Esophagus squamous epithelium (tissue), 5 donors: ENCODE measurements around the gene FAM241B. TPM values are rescaled to one million over a fixed set of nuclear protein-coding genes. Genes with fewer than 3 reads are reported as not detected.

Experiments used
- DNase-seq: peaks from one replicate; lab custom pipeline; 2025; lab: John Stamatoyannopoulos, UW
- H3K27ac ChIP-seq, 4 donors: fragments of 200-600 bp; sonication (generic); one replicate each; pipeline ENCODE4 v1.5.1; 2016 to 2019; ENCODE audit warnings: mild to moderate bottlenecking in 1 of 4
- H3K27me3 ChIP-seq, 4 donors: fragments of 200-600 bp; sonication (generic); 1 replicate in 3 of 4; 2 replicates in 1 of 4; pipeline versions ENCODE4 v1.5.1 to v1.6.0; 2017 to 2021; ENCODE audit warnings: antibody characterized with exemption in 1 of 4
- H3K36me3 ChIP-seq, 3 donors: fragments of 200-600 bp; sonication (generic); one replicate each; pipeline ENCODE4 v1.5.1; 2016 to 2019
- H3K4me1 ChIP-seq, 3 donors: fragments of 200-600 bp; sonication (generic); one replicate each; pipeline ENCODE4 v1.5.1; 2017 to 2019
- H3K4me3 ChIP-seq, 4 donors: fragments of 200-600 bp; sonication (generic); 1 replicate in 3 of 4; 2 replicates in 1 of 4; pipeline ENCODE4 v1.5.1; 2016 to 2019; ENCODE audit warnings: mild to moderate bottlenecking in 2 of 4, moderate library complexity in 1 of 4
- H3K9me3 ChIP-seq, 3 donors: fragments of 200-600 bp; sonication (generic); one replicate each; pipeline ENCODE4 v1.5.1; 2016 to 2019
- CTCF ChIP-seq, 6 experiments: fragments of 450-650 bp in 4 of 6; fragments of 200-600 bp in 2 of 6; sonication (generic) in 2 of 6; IDR thresholded peaks; one replicate each; pipeline ENCODE4 v1.5.1; 2016 to 2019; ENCODE audit warnings: antibody characterized with exemption in 6 of 6, mild to moderate bottlenecking in 4 of 6, moderate library complexity in 4 of 6
- POLR2A ChIP-seq, 4 donors: fragments of 450-650 bp; IDR thresholded peaks; one replicate each; pipeline ENCODE4 v1.6.1; 2017; ENCODE audit warnings: antibody characterized with exemption in 4 of 4, mild to moderate bottlenecking in 4 of 4, moderate library complexity in 3 of 4
- WGBS, 2 donors: methylation state at CpG; one replicate each; pipeline ENCODE4 v1.1.5; 2018; 5-methylcytosine and 5-hydroxymethylcytosine counted together
- intact Hi-C: fragments of 100-400 bp; cut with DNase I; formaldehyde crosslinking; loops from one replicate; pipeline ENCODE4 v1.15.0; 2022
- total RNA-seq, 4 donors: library from RNA; depleted of rRNA; stranded (reverse); fragments of >200 nt; gene quantifications; one replicate each; pipeline ENCODE4 v1.1.0, GENCODE V29; 2016
- donor health status: DM: yes; HTN: yes; CAD: no.

FAM241B gene
- total RNA-seq, 4 donors from 2014 or later, result 1.2 to 1.7 (median 1.3) TPM; not detected in 1

- intact Hi-C loops, result no loop called here
- Histone ChIP-seq H3K4me3 (no peak overlapping the region), H3K36me3 (no peaks in the 10 kb centered on the region), H3K27me3 (peaks cover 0 to 10% (median 0%) of the 10 kb centered on the region in 4 donors), H3K4me1 (no peaks in the 10 kb centered on the region), H3K27ac (no peak overlapping the region), H3K9me3 (no peaks in the 10 kb centered on the region)
- whole genome bisulfite sequencing, 2 donors, result no CpG with 5 or more reads among the region's 2 CpGs
- TF ChIP-seq CTCF (IDR thresholded peaks at IDR 0.05), result no peak
- no peak for TF ChIP-seq POLR2A (IDR thresholded peaks at IDR 0.05)
- no peak for DNase-seq
Measured at GRCh38 chr10:69618746-69619145, 11.3 kb upstream of the FAM241B start.

GRCh38 chr10:69619626-69620025 is 10.4 kb upstream of the FAM241B start:
- H3K27ac ChIP-seq, result no peak overlapping the region

GRCh38 chr10:69620625-69621024 is 9.4 kb upstream of the FAM241B start:
- Histone ChIP-seq H3K27me3 (peaks cover 0 to 10% (median 0%) of the 10 kb centered on the region in 4 donors), H3K4me3 (no peak overlapping the region), H3K36me3 (no peaks in the 10 kb centered on the region), H3K27ac (no peak overlapping the region), H3K4me1 (no peaks in the 10 kb centered on the region), H3K9me3 (peaks cover 0 to 5% (median 0%) of the 10 kb centered on the region in 3 donors)
- intact Hi-C loops, result no loop called here
- DNase-seq, result no peak
- 44 to 54% methylated on average over 3 of the region's 5 CpGs for WGBS, 2 donors
- TF ChIP-seq POLR2A (IDR thresholded peaks at IDR 0.05), result no peak
- no peak for TF ChIP-seq CTCF (IDR thresholded peaks at IDR 0.05)

More at GRCh38 chr10:69619626-69620025, 10.4 kb upstream of the FAM241B start:
- H3K4me3 ChIP-seq, result no peak overlapping the region
- no peak for DNase-seq
- WGBS, 2 donors, result 81 to 86% methylated on average over 7 of the region's 7 CpGs
- H3K36me3 ChIP-seq, result no peaks in the 10 kb centered on the region
- peaks cover 0 to 10% (median 0%) of the 10 kb centered on the region in 4 donors for H3K27me3 ChIP-seq
- intact Hi-C loops, result no loop called here
- H3K4me1 ChIP-seq, result no peaks in the 10 kb centered on the region
- peaks cover 0 to 5% (median 0%) of the 10 kb centered on the region in 3 donors for H3K9me3 ChIP-seq
- no peak for TF ChIP-seq CTCF (IDR thresholded peaks at IDR 0.05)
- no peak for TF ChIP-seq POLR2A (IDR thresholded peaks at IDR 0.05)

GRCh38 chr10:69624245-69624786 is 5.7 kb upstream of the FAM241B start:
- WGBS, 2 donors, result 20 to 28% methylated on average over 2 of the region's 2 CpGs
- H3K4me3 ChIP-seq, result no peak overlapping the region
- TF ChIP-seq CTCF (IDR thresholded peaks at IDR 0.05), result no peak
- TF ChIP-seq POLR2A (IDR thresholded peaks at IDR 0.05), result no peak
- peaks cover 0 to 10% (median 0%) of the 10 kb centered on the region in 4 donors for H3K27me3 ChIP-seq
- intact Hi-C loops, result no loop called here
- H3K36me3 ChIP-seq, result no peaks in the 10 kb centered on the region
- peaks cover 0 to under 1% (median 0%) of the 10 kb centered on the region in 3 donors for H3K4me1 ChIP-seq
- peaks cover 0 to 5% (median 0%) of the 10 kb centered on the region in 3 donors for H3K9me3 ChIP-seq
- DNase-seq, result no peak
- no peak overlapping the region for H3K27ac ChIP-seq

- intact Hi-C loops, result no loop called here
- H3K4me1 ChIP-seq, result peaks cover 8 to 22% (median 10%) of the 10 kb centered on the region in 3 donors
- H3K4me3 ChIP-seq, result no peak overlapping the region
- peaks cover 0 to 5% (median 0%) of the 10 kb centered on the region in 3 donors for H3K9me3 ChIP-seq
- H3K27ac ChIP-seq, result no peak overlapping the region
- peaks cover 0 to 9% (median 0%) of the 10 kb centered on the region in 4 donors for H3K27me3 ChIP-seq
- no peak for TF ChIP-seq CTCF (IDR thresholded peaks at IDR 0.05)
- TF ChIP-seq POLR2A (IDR thresholded peaks at IDR 0.05), result no peak
- no peaks in the 10 kb centered on the region for H3K36me3 ChIP-seq
- DNase-seq, result no peak
Measured at GRCh38 chr10:69626826-69627225, 3.2 kb upstream of the FAM241B start.
